Tibial nerve (tissue), 4 donors: ENCODE measurements around the gene ASGR2. TPM values are rescaled to one million over a fixed set of nuclear protein-coding genes. Genes with fewer than 3 reads are reported as not detected.
"Not testable (repeated sequence)": the region's sequence is repeated elsewhere in the genome, so short reads cannot be mapped to it uniquely, and the experiment has no call there.

ENCODE experiments used
- DNase-seq, 2 donors: peaks; one replicate each; pipeline ENCODE4 v3.0.0-alpha.2; 2019; ENCODE audit warnings: low spot score in 2 of 2
- H3K27ac ChIP-seq, 4 donors: fragments of 200-600 bp; sonication (generic) in 3 of 4; one replicate each; pipeline ENCODE4 v1.5.1; 2017 to 2019; ENCODE audit warnings: mild to moderate bottlenecking in 1 of 4
- H3K27me3 ChIP-seq, 2 donors: fragments of 200-600 bp; sonication (generic) in 1 of 2; one replicate each; pipeline versions ENCODE4 v1.5.1 to v1.6.0; 2017 to 2019
- H3K36me3 ChIP-seq, 3 donors: fragments of 200-600 bp; sonication (generic); one replicate each; pipeline ENCODE4 v1.5.1; 2018 to 2019
- H3K4me1 ChIP-seq, 4 donors: fragments of 200-600 bp; sonication (generic) in 3 of 4; one replicate each; pipeline ENCODE4 v1.5.1; 2017 to 2019
- H3K4me3 ChIP-seq, 4 donors: fragments of 200-600 bp; sonication (generic) in 3 of 4; one replicate each; pipeline ENCODE4 v1.5.1; 2017 to 2019; ENCODE audit warnings: mild to moderate bottlenecking in 1 of 4, moderate library complexity in 1 of 4
- H3K9me3 ChIP-seq, 4 donors: fragments of 200-600 bp; sonication (generic) in 3 of 4; one replicate each; pipeline ENCODE4 v1.5.1; 2017 to 2019
- EP300 ChIP-seq, 2 donors: sonication (generic); formaldehyde crosslinking; IDR thresholded peaks; one replicate each; pipeline ENCODE4 v1.6.1; 2017; ENCODE audit warnings: antibody characterized with exemption in 2 of 2, mild to moderate bottlenecking in 1 of 2
- POLR2A ChIP-seq, 2 donors: fragments of 450-650 bp; IDR thresholded peaks; one replicate each; pipeline ENCODE4 v1.6.1; 2017; ENCODE audit warnings: antibody characterized with exemption in 2 of 2, mild to moderate bottlenecking in 2 of 2, moderate library complexity in 2 of 2
- WGBS, 2 donors: methylation state at CpG; one replicate each; pipeline ENCODE4 v1.1.5; 2018; 5-methylcytosine and 5-hydroxymethylcytosine counted together
- total RNA-seq, 4 donors: library from RNA; depleted of rRNA; stranded (reverse); fragments of >200 nt; gene quantifications; one replicate each; pipeline ENCODE4 v1.1.0, GENCODE V29; 2016
- TF ChIP-seq, protein P1 (sequence below), 5 experiments: fragments of 200-600 bp in 3 of 5; fragments of 450-650 bp in 2 of 5; sonication (generic) in 3 of 5; IDR thresholded peaks; one replicate each; pipeline ENCODE4 v1.5.1; 2016 to 2019; ENCODE audit warnings: antibody characterized with exemption in 5 of 5, mild to moderate bottlenecking in 3 of 5, moderate library complexity in 2 of 5

The ASGR2 gene
- total RNA-seq, 4 donors from 2014 or later: 0.60 TPM; not detected in 3

DNA sequence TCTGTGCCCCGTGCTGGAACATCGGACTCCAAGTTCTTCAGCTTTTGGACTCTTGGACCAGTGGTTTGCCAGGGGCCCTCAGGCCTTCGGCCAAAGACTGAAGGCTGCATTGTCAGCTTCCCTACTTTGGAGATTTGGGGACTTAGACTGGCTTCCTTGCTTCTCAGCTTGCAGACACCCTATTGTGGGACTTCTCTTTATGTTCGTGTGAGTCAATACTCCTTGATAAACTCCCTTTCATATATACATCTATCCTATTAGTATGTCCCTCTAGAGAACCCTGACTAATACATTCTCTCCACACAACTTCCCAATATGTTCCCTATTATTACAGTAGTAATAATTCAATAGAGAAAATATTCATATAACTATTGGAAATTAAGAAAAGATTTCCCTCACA is 9.2 kb upstream of the ASGR2 start:
- WGBS, 2 donors: 68 to 82% methylated on average over 3 to 4 of the region's 4 CpGs
- no peak for DNase-seq

DNA sequence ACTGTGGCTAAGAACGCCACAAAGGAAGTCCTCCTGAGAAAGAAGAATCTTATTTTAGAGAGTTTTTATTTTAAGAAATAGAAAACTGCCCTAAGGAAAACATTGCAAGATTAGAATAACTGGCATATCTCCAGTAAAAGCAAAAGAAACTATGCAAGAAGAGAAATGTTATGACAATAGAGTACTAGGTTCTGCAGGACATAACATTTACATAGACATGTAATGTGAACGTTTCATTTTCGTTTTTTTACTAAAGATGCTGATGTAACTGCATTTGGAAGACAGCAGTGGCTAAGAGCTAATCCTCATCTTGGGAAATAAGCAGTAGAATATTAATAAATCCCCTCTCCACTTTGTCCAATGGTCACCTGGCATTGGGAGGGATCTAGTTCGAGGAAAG is 7.8 kb upstream of the ASGR2 start:
- Histone ChIP-seq H3K4me3 (no peak overlapping the region), H3K27me3 (no peaks in the 10 kb centered on the region), H3K4me1 (peaks cover 0 to 33% (median 2%) of the 10 kb centered on the region in 4 donors), H3K9me3 (peaks cover 0 to 2% (median 0%) of the 10 kb centered on the region in 4 donors), H3K27ac (no peak overlapping the region), H3K36me3 (no peaks in the 10 kb centered on the region)
- 26 to 27% methylated on average over 4 of the region's 4 CpGs for WGBS, 2 donors
- TF ChIP-seq EP300 (IDR thresholded peaks at IDR 0.05) (no peak), POLR2A (IDR thresholded peaks at IDR 0.05) (no peak)
- TF ChIP-seq, protein P1, sequence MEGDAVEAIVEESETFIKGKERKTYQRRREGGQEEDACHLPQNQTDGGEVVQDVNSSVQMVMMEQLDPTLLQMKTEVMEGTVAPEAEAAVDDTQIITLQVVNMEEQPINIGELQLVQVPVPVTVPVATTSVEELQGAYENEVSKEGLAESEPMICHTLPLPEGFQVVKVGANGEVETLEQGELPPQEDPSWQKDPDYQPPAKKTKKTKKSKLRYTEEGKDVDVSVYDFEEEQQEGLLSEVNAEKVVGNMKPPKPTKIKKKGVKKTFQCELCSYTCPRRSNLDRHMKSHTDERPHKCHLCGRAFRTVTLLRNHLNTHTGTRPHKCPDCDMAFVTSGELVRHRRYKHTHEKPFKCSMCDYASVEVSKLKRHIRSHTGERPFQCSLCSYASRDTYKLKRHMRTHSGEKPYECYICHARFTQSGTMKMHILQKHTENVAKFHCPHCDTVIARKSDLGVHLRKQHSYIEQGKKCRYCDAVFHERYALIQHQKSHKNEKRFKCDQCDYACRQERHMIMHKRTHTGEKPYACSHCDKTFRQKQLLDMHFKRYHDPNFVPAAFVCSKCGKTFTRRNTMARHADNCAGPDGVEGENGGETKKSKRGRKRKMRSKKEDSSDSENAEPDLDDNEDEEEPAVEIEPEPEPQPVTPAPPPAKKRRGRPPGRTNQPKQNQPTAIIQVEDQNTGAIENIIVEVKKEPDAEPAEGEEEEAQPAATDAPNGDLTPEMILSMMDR (IDR thresholded peaks at IDR 0.05): no peak
- DNase-seq: no peak

More for the DNA sequence above, 9.2 kb upstream of the ASGR2 start:
- TF ChIP-seq POLR2A (IDR thresholded peaks at IDR 0.05) (no peak), EP300 (IDR thresholded peaks at IDR 0.05) (no peak)
- TF ChIP-seq, protein P1 (IDR thresholded peaks at IDR 0.05): no peak
- peaks cover 0 to under 1% of the 10 kb centered on the region in 2 donors for H3K27me3 ChIP-seq
- H3K9me3 ChIP-seq: no peaks in the 10 kb centered on the region
- H3K36me3 ChIP-seq: no peaks in the 10 kb centered on the region
- peaks cover 0 to 31% (median 2%) of the 10 kb centered on the region in 4 donors for H3K4me1 ChIP-seq
- H3K27ac ChIP-seq: no peak overlapping the region
- H3K4me3 ChIP-seq: no peak overlapping the region

DNA sequence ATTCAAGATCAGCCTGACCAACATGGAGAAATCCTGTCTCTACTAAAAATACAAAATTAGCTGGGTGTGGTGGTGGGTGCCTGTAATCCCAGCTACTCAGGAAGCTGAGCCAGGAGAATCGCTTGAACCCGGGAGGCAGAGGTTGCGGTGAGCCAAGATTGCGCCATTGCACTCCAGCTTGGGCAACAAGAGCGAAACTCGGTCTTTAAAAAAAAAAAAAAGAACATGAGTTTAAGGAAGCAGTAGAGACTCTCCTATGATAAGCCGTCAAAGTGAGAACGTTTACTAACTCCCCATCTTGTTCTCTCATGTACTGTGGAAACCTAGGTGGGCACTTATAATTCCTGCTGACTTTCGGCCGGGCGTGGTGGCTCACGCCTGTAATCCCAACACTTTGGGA is 6.0 kb upstream of the ASGR2 start:
- H3K27ac ChIP-seq: peak overlapping the region in 2 of 4 donors; percentile 71 to 72
- 64 to 75% methylated on average over 12 of the region's 12 CpGs for WGBS, 2 donors
- peaks cover 0 to 33% (median 2%) of the 10 kb centered on the region in 4 donors for H3K4me1 ChIP-seq
- DNase-seq: peak in 1 of 2 donors; percentile 31
- peak in 1 of 2 donors; percentile 45 for TF ChIP-seq EP300 (IDR thresholded peaks at IDR 0.05)
- H3K4me3 ChIP-seq, H3K27me3 ChIP-seq, H3K36me3 ChIP-seq, H3K9me3 ChIP-seq: not testable (repeated sequence)

DNA sequence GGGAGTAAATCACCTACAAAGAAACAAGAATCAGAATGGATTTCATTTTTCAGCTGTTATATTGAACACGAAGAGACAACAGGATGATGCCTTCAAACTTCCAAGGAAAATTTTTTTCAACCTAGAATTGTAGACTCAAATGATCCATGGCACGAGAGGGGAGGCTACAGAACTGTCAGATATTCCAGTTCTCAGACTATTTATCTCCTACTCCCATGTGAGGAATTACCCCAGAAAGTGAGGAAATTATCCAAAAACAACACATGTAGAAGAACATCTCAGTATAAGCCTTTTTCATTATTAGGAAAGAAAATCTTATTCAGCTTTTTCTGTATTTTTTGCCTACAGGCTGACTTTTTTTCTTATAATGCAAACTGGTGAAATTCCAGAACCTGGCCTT is 5.5 kb upstream of the ASGR2 start:
- peak overlapping the region in 2 of 4 donors; percentile 49 to 71 for H3K27ac ChIP-seq
- H3K4me3 ChIP-seq: no peak overlapping the region
- no peak for DNase-seq
- H3K27me3 ChIP-seq: no peaks in the 10 kb centered on the region
- no peak for TF ChIP-seq EP300 (IDR thresholded peaks at IDR 0.05)
- TF ChIP-seq POLR2A (IDR thresholded peaks at IDR 0.05): no peak
- TF ChIP-seq, protein P1 (IDR thresholded peaks at IDR 0.05): no peak
- H3K4me1 ChIP-seq: peaks cover 0 to 35% (median 2%) of the 10 kb centered on the region in 4 donors
- peaks cover 0 to 4% (median 0%) of the 10 kb centered on the region in 4 donors for H3K9me3 ChIP-seq
- H3K36me3 ChIP-seq: no peaks in the 10 kb centered on the region
- WGBS, 2 donors: 40 to 45% methylated on average over 2 of the region's 2 CpGs

DNA sequence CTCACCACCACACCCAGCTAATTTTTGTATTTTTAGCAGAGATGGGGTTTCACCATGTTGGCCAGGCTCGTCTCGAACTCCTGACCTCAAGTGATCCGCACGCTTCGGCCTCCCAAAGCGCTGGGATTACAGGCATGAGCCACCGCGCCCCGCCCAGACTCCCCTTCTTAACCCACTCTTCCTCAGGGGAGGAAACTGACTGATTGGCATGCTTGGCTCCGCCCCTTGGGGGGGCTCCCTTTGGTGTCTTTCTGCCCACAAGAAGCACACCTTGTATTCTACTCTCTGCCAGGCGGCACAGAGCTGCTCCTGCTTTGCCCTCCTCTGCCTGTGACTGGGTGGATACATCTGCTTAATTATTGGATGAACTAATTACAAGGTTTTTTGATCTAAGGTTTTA is 4.7 kb upstream of the ASGR2 start:
- TF ChIP-seq, protein P1 (IDR thresholded peaks at IDR 0.05): no peak
- no peak for TF ChIP-seq POLR2A (IDR thresholded peaks at IDR 0.05)
- no peak for TF ChIP-seq EP300 (IDR thresholded peaks at IDR 0.05)
- H3K36me3 ChIP-seq: no peaks in the 10 kb centered on the region
- no peak overlapping the region for H3K4me3 ChIP-seq
- 58% methylated on average over 11 of the region's 11 CpGs for WGBS, 2 donors
- peaks cover 0 to 4% (median 0%) of the 10 kb centered on the region in 4 donors for H3K9me3 ChIP-seq
- peak overlapping the region in 1 of 4 donors; percentile 39 for H3K27ac ChIP-seq
- DNase-seq: no peak
- H3K27me3 ChIP-seq: no peaks in the 10 kb centered on the region
- H3K4me1 ChIP-seq: peaks cover 0 to 35% (median 2%) of the 10 kb centered on the region in 4 donors
